Astrocyte (in vitro differentiated cells and primary cell): ENCODE data around the gene LRPPRC. TPM values are rescaled to one million over a fixed set of nuclear protein-coding genes. Genes with fewer than 3 reads are reported as not detected.
"Not testable (repeated sequence)": the region's sequence is repeated elsewhere in the genome, so short reads cannot be mapped to it uniquely, and the experiment has no call there.

Experiments used
- DNase-seq: peaks from one replicate; pipeline ENCODE4 v3.0.0-alpha.2; 2010; ENCODE audit warnings: low read depth
- FAIRE-seq: peaks from 2 replicates; lab custom pipeline; 2011; peaks lifted over from hg19 to GRCh38; lab: Jason Lieb, UNC
- H2AFZ ChIP-seq: 2 replicates; pipeline ENCODE4 v1.6.0; 2012; ENCODE audit warnings: low read depth, low read length, inconsistent platforms
- H3K27ac ChIP-seq: 2 replicates; pipeline ENCODE4 v1.5.1; 2011; ENCODE audit warnings: low read depth, low read length, inconsistent platforms
- H3K27me3 ChIP-seq: 2 replicates; pipeline ENCODE4 v1.6.0; 2011; ENCODE audit warnings: low read length, inconsistent platforms; ENCODE audit not compliant: insufficient read depth
- H3K36me3 ChIP-seq: 2 replicates; pipeline ENCODE4 v1.5.1; 2011; ENCODE audit warnings: low read length, inconsistent platforms; ENCODE audit not compliant: insufficient read depth
- H3K4me1 ChIP-seq: 2 replicates; pipeline ENCODE4 v1.5.1; 2011; ENCODE audit warnings: low read length, inconsistent platforms; ENCODE audit not compliant: insufficient read depth
- H3K4me2 ChIP-seq: 2 replicates; pipeline ENCODE4 v1.6.0; 2012; ENCODE audit warnings: low read length, inconsistent platforms
- H3K4me3 ChIP-seq: 2 replicates; pipeline ENCODE4 v1.5.1; 2011; ENCODE audit warnings: low read depth, mild to moderate bottlenecking, low read length, inconsistent platforms; ENCODE audit not compliant: insufficient read depth
- H3K79me2 ChIP-seq: 2 replicates; pipeline ENCODE4 v1.6.0; 2012; ENCODE audit warnings: mild to moderate bottlenecking, low read length, inconsistent platforms; ENCODE audit not compliant: insufficient read depth
- H3K9ac ChIP-seq: 2 replicates; pipeline ENCODE4 v1.6.0; 2012; ENCODE audit warnings: mild to moderate bottlenecking, low read length, inconsistent platforms
- H3K9me3 ChIP-seq: 2 replicates; pipeline ENCODE4 v1.5.1; 2012; ENCODE audit warnings: low read depth, mild to moderate bottlenecking, low read length, inconsistent platforms; ENCODE audit not compliant: insufficient read depth
- H4K20me1 ChIP-seq: 2 replicates; pipeline ENCODE4 v1.6.0; 2012; ENCODE audit warnings: low read length, inconsistent platforms; ENCODE audit not compliant: insufficient read depth
- H3K27ac Mint-ChIP-seq: one replicate; pipeline ENCODE4 v1.8.0; 2021; ENCODE audit warnings: mild to moderate bottlenecking, mixed read lengths; ENCODE audit not compliant: unreplicated experiment
- H3K27me3 Mint-ChIP-seq: one replicate; pipeline ENCODE4 v1.8.0; 2021; ENCODE audit warnings: low read depth, mixed read lengths; ENCODE audit not compliant: unreplicated experiment
- H3K36me3 Mint-ChIP-seq: one replicate; pipeline ENCODE4 v1.8.0; 2021; ENCODE audit warnings: low read depth, mixed read lengths; ENCODE audit not compliant: unreplicated experiment
- H3K4me1 Mint-ChIP-seq: one replicate; pipeline ENCODE4 v1.8.0; 2021; ENCODE audit warnings: low read depth, mixed read lengths; ENCODE audit not compliant: unreplicated experiment
- H3K4me3 Mint-ChIP-seq: one replicate; pipeline ENCODE4 v1.8.0; 2021; ENCODE audit warnings: mild to moderate bottlenecking, moderate library complexity, mixed read lengths; ENCODE audit not compliant: unreplicated experiment
- H3K9me3 Mint-ChIP-seq: one replicate; pipeline ENCODE4 v1.8.0; 2021; ENCODE audit warnings: mild to moderate bottlenecking, mixed read lengths; ENCODE audit not compliant: unreplicated experiment
- CTCF ChIP-seq: IDR thresholded peaks from 2 replicates; pipeline ENCODE4 v1.5.1; 2011; ENCODE audit warnings: low read depth, mild to moderate bottlenecking, inconsistent platforms, low read length, moderate library complexity; ENCODE audit not compliant: insufficient read depth
- EZH2 ChIP-seq: IDR thresholded peaks from 2 replicates; pipeline ENCODE4 v1.6.1; 2012; ENCODE audit warnings: mild to moderate bottlenecking, low read length, inconsistent platforms; ENCODE audit not compliant: insufficient read depth
- total RNA-seq: library from RNA; stranded (reverse); gene quantifications from 2 replicates; pipeline ENCODE4 v1.2.1, GENCODE V29; 2021

LRPPRC gene
- total RNA-seq, 1 donor from 2014 or later: 94.9 TPM

GRCh38 chr2:43924463-43924862, 71.3 kb downstream of the LRPPRC start:
- H3K79me2 ChIP-seq: no peaks in the 10 kb centered on the region
- Mint-ChIP-seq H3K27me3 (no peaks in the 10 kb centered on the region), H3K4me1 (peaks cover 5% of the 10 kb centered on the region), H3K9me3 (no peaks in the 10 kb centered on the region), H3K4me3 (no peak overlapping the region), H3K27ac (no peak overlapping the region), H3K36me3 (peaks cover 4% of the 10 kb centered on the region)
- H3K9me3 ChIP-seq: no peaks in the 10 kb centered on the region
- H3K27ac ChIP-seq: no peak overlapping the region
- peaks cover 26% of the 10 kb centered on the region for H3K36me3 ChIP-seq
- no peak for DNase-seq
- H4K20me1 ChIP-seq: no peaks in the 10 kb centered on the region
- no peak overlapping the region for H3K9ac ChIP-seq
- H3K4me2 ChIP-seq: no peak overlapping the region
- H2AFZ ChIP-seq: no peak overlapping the region
- no peak overlapping the region for H3K4me3 ChIP-seq
- TF ChIP-seq EZH2: no peak
- no peak for TF ChIP-seq CTCF
- H3K4me1 ChIP-seq: no peaks in the 10 kb centered on the region
- FAIRE-seq: no peak
- no peaks in the 10 kb centered on the region for H3K27me3 ChIP-seq

DNA sequence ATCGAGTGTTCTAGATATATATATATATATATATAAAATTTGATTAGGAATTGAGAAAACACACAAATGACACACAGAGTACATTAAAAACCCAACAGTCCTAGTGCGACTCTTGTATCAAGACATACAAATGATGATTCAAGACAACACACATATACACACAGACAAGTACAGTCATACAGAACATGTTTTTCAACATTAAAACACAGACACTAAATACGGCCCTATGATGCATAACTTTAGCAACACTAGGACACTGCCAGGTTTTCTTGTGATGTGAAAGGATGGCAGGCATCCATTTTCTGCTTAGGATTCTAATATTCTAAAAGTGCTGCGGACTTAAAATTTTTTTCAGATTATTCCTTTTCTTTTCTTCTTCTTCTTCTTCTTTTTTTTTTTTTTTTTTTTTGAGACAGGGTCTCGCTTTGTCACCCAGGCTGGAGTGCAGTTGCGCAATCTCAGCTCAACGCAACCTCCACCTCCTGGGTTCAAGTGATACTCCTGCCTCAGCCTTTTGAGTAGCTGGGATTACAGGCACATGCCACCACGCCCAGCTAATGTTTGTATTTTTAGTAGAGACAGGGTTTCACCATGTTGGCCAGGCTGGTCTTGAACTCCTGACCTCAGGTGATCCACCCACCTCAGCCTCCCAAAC, 84.5 kb downstream of the LRPPRC start:
- not testable (repeated sequence) for H3K36me3 Mint-ChIP-seq, H3K4me2 ChIP-seq, H3K4me3 ChIP-seq, H3K27me3 ChIP-seq, H3K4me1 Mint-ChIP-seq, DNase-seq, H3K4me1 ChIP-seq, H3K27me3 Mint-ChIP-seq, FAIRE-seq, H4K20me1 ChIP-seq, H3K9me3 Mint-ChIP-seq, H3K9me3 ChIP-seq, H2AFZ ChIP-seq, H3K9ac ChIP-seq, H3K27ac ChIP-seq, H3K4me3 Mint-ChIP-seq, H3K79me2 ChIP-seq, H3K27ac Mint-ChIP-seq
- peaks cover 35% of the 10 kb centered on the region for H3K36me3 ChIP-seq

DNA sequence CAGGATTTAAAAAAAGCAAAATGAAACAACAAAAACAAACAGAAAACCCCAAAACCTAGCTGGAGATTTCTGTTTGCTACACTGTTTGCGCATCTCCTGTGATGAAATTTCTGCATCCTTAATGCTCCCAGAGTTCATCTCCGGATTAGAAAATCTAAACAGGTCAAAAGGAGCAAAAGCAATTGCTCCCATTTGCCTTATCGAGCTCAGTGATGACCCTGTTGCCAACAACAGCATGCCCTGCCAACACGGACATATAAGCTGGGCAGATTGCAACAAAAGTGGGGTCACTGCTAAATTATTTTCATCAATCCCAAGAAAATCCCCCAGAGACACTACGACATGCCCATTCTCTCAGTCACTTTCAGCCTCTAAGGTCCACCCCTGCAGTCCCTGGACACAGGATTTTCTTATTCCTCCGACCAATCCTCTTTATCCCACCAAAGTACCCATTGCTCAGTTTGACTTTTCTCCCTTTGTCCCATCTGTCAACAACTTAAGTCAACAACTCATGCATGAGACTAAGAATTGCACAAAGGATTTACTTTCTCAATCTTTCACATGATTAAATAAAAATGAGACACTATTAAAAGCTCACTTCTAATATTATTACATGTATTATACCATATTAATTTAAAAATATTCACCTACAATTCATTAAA, 89.2 kb downstream of the LRPPRC start:
- peak overlapping the region; percentile 15 for H3K4me3 ChIP-seq
- H3K27me3 Mint-ChIP-seq: no peaks in the 10 kb centered on the region
- no peak overlapping the region for H3K4me3 Mint-ChIP-seq
- peak overlapping the region; percentile 75 for H3K9ac ChIP-seq
- peaks cover 4% of the 10 kb centered on the region for H3K79me2 ChIP-seq
- no peaks in the 10 kb centered on the region for H3K27me3 ChIP-seq
- peaks cover 17% of the 10 kb centered on the region for H3K4me1 Mint-ChIP-seq
- H3K36me3 ChIP-seq: peaks cover 20% of the 10 kb centered on the region
- H3K4me1 ChIP-seq: peaks cover 23% of the 10 kb centered on the region
- no peak for DNase-seq
- H3K9me3 Mint-ChIP-seq: no peaks in the 10 kb centered on the region
- peak overlapping the region; percentile 91 for H3K27ac ChIP-seq
- H3K4me2 ChIP-seq: peak overlapping the region; percentile 82
- H3K27ac Mint-ChIP-seq: no peak overlapping the region
- peaks cover 8% of the 10 kb centered on the region for H3K36me3 Mint-ChIP-seq
- no peak for TF ChIP-seq CTCF
- no peak for TF ChIP-seq EZH2
- no peaks in the 10 kb centered on the region for H4K20me1 ChIP-seq
- no peak overlapping the region for H2AFZ ChIP-seq
- no peak for FAIRE-seq
- H3K9me3 ChIP-seq: no peaks in the 10 kb centered on the region
